Non-pigmented ciliary epithelial cell (primary cell): ENCODE measurements around the gene MAST2.

ENCODE experiments used
- DNase-seq: peaks from one replicate; pipeline ENCODE4 v3.0.0-alpha.2; 2010; ENCODE audit warnings: low read depth

The MAST2 gene

DNA sequence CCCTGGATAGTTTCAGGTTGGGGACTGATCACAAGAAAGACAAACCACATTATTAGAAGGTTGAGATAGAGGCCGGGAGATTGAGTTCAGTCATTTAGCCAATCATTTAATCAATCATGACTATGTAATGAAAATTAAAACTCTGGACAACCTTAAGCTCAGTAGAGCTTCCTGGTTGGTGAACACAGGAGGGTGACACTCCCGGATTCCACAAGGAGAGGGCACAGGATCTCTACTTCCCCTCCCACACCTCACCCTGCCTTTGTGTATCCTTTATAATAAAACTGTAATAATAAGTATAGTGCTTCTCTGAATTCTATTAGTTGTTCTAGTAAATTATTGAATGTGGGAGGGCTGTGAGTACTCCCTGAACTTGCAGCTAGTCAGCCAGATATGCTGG, 178.9 kb downstream of the MAST2 start:
- DNase-seq, result no peak

DNA sequence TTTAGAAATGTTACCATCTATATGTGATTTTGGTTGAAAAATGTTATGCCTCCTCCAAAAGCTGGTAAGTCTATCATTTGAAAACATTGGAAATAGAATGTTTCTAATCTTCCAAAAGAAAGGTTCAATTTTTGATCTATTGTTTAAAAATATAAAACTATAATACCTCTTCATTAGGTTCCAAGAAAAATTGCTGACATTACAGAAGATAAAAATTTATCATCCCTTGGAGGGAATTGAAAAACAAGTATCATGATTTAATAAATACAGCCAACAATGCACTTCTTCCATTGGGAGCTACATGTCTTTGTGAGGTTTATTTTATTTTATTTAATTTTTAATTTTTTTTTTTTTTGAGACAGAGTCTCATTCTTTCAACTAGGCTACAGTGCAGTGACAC, 180.6 kb downstream of the MAST2 start:
- no peak for DNase-seq

DNA sequence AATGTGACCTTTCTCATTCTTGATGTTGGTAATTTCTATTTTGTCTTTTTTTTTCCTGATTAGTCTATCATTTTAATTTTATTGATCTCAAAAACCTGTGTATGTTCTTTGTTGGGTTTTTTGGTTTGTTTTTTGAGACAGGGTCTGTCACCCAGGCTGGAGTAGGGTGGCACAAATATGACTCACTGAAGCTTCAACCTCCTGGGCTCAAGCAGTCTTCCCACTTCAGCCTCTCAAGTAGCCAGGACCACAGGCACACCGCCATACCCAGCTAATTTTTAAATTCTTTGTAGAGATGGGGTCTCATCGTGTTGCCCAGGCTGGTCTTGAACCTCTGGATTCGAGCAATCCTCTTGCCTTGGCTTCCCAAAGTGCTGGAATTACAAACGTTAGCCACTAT, 183.8 kb downstream of the MAST2 start:
- DNase-seq, result no peak

GRCh38 chr1:45989249-45989648, 185.8 kb downstream of the MAST2 start:
- no peak for DNase-seq

DNA sequence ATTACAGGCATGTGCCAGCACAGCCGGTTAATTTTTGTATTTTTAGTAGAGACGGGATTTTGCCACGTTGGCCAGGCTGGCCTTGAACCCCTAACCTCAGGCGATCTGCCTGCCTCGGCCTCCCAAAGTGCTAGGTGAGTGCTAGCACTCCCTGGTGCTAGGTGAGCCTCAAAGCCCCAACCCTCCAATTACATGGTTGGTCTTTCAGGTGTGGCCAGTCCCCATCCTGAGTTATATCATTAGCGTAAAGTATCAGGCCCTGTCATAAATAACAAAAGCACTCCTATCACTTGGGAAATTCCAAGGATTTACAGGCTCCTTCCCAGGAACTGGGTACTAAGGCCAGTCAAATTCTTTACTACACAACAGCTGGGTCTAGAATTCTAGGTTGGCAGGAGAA, 191.0 kb downstream of the MAST2 start:
- DNase-seq, result no peak

DNA sequence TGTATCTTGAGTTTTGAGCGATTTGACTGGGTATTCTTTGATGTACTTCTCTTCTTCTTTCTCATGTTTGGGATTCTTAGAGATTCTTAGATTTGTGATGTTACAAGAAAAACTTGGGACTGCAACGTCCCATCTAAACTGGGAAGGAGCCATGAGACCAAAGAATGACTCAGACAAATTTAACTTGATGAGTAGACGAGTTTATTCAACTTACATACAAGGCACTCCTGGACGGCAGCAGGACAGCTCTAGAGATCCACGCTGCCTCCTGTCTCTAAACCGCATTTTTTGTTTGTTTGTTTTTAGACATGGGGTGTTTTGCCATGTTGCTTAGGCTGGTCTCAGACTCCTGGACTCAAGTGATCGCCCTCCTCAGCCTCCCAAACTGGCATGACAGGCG, 191.9 kb downstream of the MAST2 start:
- DNase-seq, result no peak

DNA sequence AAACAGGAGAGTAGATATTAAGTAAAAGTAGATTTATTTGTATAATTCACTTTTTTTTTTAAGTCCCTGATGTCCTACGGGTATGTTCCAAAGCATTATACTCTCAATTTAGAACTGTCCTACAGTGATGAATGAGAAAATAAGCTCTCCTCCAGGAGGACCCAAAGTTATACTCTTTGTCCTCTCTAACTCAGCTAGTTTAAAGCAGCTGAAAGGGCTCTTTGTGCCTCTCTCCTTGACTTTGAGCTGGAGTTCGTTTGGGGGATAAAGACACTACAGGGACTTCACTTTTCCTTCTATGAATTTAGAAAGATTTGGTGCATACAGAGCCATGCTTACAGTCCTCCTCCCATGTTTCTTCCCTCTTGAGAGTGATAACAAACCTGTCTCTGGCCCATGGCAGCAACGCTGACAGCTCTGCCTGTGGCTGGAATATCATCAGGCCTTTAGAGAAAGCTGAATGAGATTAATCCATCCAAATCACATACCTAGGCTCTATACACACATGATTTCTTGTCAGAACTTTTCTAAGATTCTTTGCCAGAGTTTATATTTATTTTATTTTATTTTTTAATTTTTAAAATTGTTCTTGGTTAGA, 194.7 kb downstream of the MAST2 start:
- DNase-seq, result no peak

- DNase-seq, result no peak
Measured at GRCh38 chr1:45999507-45999906, 196.1 kb downstream of the MAST2 start.

DNA sequence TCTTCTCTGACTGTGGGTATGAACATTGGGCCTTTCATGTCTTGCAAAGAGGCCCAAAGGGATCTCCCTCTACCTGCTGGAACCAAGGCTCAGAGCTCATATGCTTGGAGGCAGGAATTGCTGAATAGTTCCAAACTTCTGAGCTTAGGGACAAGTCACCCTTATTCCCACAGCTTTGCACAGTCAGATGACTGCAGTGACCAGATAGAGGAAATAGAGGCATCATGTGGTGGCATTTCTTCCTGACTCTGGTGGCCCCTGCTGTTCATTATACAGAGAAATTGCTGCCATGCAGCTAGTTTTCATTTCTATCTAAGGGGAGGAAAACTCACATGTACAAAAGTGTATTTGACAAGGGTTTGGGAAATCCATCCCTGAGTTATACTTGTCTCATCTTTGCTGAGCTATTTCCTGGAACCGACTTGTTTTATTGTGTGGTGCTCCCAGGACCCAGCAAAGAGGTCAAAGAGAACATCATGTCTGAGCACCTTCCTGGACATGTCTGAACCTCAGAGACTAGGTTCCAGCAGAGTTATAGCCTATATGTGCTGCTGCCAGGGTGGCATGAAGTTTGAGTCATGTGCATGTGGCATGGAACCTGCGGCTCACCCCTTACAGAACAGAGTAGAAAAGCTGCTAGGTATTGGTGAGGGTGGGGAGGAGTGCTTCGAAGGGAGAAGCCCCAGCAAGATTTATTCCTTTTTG, 197.8 kb downstream of the MAST2 start:
- no peak for DNase-seq

DNA sequence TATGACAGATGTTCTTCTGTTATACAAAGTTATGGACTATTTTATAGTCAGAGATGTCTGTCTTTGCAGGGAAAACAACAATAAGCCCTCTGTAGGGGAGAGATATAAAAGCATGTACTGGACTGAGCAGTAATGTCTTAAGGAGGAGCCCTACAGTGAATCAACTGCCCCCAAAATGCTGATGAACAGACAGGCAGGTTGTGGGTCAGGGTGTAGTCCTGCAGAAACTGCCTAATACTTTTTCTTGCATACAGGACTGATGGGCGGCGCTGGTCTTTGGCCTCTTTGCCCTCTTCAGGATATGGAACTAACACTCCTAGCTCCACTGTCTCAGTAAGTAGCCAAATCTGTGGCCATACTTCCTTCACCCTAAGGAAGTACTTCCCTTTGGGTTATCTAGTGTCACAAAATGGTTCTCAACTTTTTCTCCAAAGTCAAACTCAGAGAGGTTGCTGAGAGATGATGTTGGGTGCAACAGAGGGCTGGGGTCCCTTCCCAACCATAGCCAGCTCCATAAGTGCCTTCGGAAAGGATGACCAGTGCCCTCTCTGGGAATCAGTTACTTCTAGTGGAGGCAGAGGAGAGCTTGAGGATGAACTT, 199.2 kb downstream of the MAST2 start:
- DNase-seq, result no peak

- no peak for DNase-seq
Measured at GRCh38 chr1:46003315-46003714, 199.9 kb downstream of the MAST2 start.

GRCh38 chr1:46004492-46004891, 201.1 kb downstream of the MAST2 start:
- no peak for DNase-seq

GRCh38 chr1:46005594-46005993, 202.2 kb downstream of the MAST2 start:
- no peak for DNase-seq

DNA sequence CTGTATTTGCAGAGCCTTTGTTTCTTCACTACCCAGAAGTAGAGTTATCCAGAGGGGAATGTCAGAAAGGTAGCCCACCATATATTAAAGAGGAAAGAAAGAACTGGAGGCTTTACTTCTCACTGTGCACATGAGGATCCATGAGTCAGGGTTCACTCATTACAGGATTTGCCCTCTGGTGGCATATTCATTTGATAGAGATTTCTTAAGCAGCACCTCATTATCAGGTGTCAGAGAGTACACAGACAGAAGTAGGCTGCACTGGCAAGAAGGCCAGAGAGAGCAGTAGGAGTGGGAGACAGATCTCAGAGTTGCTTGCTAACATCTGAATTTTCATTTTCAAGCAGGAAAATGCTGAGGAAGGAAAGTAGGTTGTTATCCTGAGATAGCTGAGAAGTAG, 205.2 kb downstream of the MAST2 start:
- no peak for DNase-seq

- no peak for DNase-seq
Measured at GRCh38 chr1:46010611-46011010, 207.2 kb downstream of the MAST2 start.

DNA sequence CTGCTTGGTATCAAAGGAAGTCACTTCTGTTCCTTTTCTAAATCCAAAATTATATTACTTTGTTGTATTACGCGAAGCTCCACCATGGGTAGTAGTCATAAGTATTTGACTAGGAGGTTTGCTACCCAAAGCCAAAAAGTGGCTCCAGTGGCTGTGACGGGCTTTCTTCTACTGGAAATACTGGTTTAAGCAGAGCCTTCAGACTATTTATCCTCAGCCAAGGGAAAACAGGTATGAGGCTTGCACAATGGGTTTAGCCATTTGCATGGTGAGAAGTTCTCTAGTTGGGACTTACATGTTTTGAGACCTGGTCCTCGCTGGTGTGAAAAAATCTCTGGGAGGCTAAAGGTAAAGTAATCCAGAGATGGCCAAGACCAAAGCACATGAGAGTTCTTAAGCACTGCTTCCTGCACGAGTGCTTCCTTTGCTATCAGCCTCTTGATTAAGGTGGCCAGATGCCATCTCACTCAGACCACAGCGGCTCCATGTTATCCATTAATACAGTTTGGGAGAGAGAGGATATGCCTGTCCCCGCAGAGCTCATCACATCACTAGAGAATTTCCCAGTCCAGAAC, 207.8 kb downstream of the MAST2 start:
- no peak for DNase-seq

DNA sequence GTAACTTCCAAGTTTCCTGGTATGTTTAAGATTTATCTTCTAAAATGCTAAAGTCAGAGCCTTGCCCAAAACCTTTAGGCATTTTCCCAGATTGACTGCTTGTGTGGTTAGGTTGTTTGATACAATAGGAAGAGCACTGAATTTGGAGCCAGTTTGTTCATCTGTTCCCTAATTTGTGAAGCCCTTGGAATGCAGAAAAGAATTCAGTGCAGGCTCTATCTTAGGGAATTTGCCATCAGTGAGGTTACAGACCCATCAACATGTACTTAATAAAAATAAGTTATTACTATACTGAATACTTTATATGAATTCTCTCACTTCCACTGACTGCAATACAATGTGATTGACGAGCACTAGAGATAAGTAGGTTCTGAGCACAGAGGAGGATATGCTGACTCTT, 208.8 kb downstream of the MAST2 start:
- DNase-seq, result no peak

DNA sequence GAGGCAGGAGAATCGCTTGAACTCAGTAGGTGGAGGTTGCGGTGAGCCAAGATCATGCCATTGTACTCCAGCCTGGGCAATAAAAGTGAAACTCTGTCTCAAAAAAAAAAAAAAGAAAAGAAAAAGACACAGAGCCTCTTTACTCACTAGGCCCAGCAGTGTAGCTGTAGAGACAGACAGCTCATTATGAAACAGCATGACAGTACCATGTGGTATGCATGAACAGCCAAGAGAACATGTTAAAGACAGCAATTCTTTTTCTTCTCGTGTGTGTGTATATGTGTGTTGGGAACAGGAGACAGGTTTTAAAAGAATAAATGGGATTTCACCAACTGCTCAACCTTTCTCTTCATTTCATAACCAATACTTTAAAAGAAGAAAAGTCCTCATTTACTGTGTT, 210.2 kb downstream of the MAST2 start:
- DNase-seq, result no peak

DNA sequence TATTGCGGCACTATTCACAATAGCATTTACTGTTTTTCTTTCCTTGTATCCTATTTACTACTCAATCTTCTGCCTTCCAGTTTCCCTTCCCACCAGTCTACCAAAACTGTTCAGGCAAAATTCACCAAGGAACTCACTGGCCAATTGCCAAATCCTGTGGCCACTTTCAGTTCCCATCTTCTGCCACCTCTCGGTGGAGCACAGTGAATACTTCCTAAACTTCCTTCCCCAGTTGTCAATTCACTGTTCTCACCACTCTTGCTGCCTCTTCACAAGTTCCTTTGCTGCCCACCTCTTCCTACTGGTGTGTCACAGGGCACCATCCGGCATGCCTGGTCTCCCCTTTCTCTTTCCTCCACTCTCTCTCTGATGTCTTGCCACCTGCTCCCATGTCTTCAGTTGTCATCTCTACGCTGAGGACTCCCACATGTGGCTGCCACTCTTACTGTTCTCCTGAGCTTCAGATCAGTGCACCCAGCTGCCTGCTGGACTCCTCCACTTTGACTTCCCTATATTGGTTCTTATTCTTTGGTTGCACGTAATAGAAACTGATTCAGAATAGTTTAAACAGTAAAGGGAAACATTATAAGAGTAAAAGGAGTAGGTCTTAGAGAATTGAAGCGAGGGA, 214.6 kb downstream of the MAST2 start:
- no peak for DNase-seq

DNA sequence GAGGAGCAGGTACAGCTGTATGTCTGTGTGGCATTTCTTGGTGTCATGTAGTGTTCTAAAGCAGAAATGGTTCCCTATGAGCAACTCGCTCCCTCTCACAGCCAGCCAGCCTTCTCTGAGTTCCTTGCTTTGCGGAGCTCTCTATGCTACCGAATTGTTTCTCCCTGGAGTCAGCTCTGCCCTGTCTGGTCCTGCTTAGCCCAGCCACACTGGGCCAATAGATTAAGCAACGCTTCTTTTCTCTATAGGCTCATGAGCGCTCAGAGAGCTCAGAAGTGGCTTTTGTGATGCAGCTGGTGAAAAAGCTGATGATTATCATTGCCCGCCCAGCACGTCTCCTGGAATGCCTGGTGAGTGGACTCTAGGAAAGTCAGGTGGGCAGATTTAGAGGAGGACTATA, 215.9 kb downstream of the MAST2 start:
- no peak for DNase-seq

GRCh38 chr1:46020010-46020409, 216.6 kb downstream of the MAST2 start:
- DNase-seq, result no peak

DNA sequence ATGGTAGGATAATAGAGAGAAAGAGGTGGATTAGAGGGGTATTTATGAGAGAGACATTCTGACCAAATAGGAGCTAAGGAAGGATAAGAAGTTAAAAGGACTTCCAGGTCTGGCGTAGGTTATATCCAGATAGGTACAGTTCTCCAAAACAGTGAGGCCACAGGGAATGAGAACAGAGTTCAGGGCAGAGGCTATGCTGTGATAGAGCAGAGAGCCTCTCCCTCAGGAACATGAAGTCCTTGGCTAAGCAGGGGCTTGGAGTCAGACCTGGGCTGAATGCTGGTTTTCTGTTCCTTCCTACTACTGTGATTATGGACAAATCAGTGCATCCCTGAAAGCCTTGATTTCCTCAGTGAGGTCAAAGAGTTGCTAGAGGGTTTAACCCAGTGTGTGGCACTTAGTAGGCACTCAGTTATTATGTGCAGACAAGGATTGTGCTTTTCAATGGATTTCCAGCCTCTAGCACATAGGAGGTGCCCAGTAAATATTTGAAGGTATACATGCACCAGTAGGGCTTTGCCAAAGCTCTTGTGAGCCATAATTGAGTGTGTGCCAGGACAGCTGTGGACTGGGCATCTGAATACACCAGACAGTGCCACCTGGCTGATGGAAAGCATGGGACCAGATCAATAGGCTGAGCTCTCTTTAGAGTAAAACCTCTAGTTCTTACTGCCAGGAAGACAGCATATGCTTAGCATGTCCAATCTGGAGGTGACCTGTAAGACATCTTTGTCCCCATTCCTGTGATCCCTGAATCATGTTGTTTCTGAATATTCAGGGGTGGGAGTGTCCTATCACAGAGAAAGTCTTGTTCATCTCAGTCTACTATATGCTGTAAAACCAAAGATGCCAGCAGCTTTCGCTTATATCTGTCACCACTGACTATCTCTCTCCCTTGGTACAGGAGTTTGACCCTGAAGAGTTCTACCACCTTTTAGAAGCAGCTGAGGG, 217.9 kb downstream of the MAST2 start:
- no peak for DNase-seq
